Globus pallidus (tissue), 1 donor: ENCODE data around the gene SURF4.
"Not testable (repeated sequence)": the region's sequence is repeated elsewhere in the genome, so short reads cannot be mapped to it uniquely, and the experiment has no call there.

Experiments
- DNase-seq: peaks from one replicate; pipeline ENCODE4 v3.0.0-alpha.2; 2015; ENCODE audit warnings: low spot score

Gene SURF4

DNA sequence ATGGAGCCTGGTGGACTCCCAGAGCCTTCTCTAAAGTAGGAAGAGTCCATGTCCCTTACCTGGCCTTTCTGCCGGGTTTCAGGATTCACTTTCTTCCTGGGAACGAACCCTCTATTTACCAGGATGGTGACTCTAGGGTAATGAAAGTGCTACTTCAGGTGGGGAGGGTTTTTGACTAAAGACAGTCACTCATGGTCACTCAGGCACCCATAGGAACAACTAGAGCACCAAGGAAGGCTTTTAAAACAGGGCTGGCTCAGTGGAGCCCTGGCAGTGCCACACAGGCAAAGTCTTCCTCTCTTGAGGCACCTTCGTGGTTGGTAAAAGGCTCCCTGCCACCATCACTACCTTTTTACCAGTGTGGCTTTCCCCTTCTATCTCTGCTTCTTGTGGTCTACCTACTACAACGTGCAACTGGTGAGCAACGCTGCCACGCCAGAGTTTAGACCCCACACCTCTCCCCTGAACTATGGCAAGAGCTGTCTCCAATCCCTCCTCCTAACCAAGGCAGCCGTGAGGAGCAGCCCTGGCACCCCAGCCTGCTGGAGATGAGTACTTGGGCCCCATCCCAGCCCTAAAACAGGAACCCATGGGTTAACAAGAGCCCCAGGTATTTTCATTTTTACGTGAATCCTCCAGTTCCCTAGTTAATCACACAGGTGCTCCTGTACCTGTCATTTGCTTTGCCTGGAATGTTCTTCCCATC, 23.1 kb downstream of the SURF4 start:
- DNase-seq: no peak

DNA sequence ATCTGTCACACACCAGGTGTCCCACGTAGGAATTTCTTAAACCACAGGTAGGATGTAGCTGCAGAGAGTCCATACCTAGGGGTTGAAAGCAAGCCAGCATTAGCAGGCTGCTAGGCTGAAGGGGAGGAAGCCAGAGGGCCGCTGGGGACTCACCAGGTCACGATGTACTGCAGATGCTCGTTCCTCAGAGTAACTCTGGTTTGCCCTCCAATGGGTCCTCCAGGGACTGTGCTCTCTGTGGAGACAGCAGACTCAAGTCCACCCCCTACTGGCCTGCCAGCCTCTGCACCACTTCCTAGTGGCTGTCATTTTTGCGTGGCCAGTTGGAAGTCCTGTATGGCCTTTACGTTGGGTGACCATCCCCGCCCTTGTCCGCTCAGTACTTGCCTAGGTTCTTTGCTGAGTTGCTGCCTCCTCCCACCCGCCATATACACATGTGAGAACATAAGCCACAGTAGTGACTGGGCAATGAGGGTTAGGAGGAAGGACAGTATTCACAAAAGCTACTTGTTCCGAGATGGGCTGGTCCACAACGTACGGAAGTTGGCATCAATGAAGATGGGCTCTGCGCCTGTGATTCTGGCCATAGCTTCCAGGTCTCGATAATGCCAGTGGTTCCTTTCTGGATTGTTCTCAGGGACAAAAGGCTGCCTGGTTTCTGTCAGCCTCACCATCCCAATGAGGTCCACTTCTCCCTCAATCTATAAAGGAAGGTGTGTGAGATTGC, 23.8 kb downstream of the SURF4 start:
- DNase-seq: no peak

DNA sequence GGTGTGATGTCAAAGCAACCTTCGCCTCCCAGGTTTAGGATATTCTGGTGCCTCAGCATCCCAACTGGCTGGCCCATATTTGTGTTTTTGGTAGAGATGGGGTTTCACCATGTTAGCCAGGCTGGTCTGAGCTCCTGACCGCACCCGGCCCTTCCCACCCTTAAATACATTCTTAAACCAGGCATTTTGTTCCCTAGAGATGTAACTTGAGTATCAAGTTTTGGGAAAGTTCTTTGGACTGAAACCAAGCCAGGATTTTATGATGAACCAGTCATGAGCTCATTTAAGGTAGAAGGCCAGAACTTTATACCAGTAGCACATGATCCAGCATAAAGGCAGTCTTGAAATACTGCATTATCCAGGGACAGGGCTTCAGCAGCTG, 24.3 kb downstream of the SURF4 start:
- no peak for DNase-seq

DNA sequence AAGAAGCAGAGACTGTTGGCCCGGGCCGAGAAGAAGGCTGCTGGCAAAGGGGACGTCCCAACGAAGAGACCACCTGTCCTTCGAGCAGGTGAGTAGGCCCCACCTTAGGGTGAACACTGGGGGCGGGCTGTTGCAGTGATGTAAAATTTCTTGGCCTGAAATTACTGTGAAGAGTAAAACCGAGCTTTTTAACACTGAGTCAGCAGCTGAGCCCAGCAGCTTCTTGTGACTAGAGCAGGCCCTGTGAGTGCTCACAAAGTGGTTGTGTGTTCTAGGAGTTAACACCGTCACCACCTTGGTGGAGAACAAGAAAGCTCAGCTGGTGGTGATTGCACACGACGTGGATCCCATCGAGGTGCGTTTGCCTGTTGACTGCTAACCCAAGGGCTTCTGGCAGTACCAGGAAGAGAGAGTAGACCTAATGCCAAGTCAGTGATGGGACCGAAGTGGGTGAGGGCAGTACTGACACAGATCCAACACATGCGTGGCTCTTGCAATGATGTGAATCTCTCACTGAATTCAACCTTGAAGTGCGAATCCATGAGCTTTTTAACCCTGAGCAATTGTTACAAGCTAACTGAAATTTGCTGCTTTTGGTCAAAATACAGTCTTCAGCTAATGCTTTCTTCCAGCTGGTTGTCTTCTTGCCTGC, 25.8 kb downstream of the SURF4 start:
- DNase-seq: no peak

DNA sequence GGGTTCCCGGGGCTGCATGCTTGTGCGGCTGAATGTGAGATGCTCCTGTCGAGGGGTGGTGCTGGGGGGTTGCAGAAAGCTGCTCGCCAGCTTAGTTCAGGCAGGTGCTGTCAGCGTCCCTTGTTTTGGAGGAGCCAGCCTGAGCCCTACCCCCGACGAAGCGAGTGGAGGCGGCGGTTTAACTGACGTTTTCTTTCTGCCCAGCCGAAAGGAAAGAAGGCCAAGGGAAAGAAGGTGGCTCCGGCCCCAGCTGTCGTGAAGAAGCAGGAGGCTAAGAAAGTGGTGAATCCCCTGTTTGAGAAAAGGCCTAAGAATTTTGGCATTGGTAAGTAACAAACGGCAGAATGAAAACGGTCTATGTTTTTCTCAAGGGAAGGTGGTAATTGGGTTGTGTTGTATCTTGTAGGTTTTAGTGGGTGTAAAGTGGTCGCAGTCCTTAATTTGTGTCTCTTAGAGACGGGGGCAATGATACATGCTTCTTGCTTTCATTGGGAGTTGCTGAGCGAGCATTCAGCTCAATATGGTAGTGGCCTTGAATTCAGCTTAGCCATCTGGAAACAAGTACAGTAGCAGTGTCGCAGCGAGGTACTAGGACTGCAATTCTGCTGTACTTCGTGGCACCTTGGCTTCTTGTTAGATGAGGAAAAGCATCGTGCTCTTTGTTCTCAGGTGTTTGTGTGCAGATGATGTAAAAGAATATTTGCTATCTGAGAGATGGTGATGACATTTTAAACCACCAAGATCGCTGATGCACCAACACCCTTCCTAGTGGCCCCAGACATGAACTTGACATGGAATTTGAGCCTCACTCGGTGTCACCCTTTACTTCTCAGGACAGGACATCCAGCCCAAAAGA, 26.9 kb downstream of the SURF4 start:
- no peak for DNase-seq

DNA sequence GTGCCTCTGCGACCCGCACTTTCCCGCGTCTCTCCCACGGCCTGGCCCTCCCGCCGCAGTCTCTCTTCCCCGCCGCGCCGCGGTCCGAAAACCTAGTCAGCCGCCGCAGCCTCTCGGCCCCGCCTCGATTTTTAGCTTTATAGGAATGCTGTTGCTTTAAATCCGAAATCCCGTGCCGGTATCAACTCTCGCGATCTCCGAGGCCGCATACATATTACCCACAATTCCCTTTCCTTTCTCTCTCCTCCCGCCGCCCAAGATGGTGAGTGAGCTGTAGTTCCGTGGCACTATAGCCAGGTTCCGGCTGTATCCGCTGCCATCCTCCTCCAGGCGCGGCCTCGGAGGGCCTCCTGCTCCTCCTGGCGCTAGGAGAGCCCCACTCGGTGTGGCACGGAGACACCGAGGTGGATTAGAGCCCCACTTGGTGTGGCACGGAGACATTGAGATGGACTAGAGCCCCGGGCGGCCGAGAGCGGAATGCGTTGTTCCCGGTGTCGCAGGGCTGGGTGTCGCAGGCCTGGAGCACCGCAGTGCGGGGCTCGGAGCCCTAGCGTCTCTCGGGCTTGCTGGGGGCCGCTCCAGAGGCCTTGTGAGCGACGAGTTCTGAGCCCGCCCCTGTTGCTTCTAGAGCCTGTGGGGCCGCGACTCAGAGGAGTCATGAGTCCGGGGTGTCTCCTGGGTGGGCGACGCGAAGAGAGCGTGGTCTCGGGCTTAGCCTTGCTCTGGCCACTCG, 27.7 kb downstream of the SURF4 start, which contains the start of the genes MED22 and RPL7A:
MED22 (minus strand) TSS at position 147 of the 733 bp plus-strand sequence. CDS start 1,469 bp downstream, outside the sequence.
RPL7A (plus strand) TSS at position 234 of the 733 bp plus-strand sequence; CDS start at position 260, 26 bp downstream.
- DNase-seq: peak; percentile 94

DNA sequence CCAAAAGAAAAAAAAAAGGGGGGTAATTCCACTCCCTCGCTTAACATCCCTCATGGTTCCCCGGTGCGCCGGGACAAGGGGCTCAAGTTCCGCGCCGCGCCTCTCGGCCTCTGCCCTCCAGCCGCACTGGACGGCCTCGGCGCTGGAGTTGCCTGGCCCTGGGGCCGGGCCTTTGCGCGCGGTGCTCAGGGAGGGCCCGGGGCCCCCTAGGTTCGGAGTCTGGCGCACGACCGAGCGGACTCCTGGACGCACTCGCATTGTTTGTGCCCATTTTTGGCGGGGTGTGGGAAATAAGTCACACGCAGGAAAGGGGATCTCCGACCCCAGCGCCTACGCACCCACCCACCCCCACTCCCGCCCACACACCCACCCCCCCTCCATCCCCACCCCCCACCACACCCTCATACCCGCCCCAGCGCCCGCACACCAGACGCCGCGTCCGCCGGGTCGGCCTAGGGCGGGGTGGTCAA, 28.3 kb downstream of the SURF4 start:
- peak; percentile 32 for DNase-seq

DNA sequence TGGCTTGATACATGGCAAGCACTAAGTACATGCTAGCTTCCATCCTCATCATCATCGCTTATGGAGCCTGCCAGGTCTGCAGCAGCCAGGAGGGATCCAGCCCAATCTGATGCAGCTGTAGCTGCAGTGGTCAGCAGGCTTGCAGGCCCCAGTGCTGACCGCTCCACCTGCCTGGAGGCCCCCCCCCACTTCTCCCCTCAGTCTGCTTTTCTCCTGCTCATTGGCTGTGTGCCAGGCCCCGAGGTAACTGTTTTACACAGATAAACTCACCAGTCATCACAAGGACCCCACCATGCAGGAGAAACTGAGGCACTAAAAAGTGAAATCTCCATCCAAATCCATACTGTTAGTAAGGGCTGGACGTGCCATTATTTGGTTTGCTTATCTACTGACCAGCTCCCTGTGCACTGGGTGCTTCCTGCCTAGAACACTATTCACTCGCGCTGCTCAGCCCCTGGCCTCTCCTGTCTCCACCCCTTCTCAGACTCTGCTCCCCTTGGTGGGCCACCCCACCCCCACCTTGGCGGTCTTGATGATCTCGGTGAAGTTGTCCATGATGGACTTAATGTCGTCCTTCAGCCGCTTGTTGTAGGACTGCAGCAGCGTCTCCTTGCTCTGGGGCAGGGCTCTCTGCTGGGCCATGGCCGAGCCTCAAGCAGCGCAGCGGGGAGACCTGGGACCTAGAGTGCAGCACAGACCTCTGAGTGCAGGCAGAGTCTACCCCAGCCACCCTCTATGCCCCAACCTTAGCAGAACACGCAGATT, 29.7 kb downstream of the SURF4 start:
- DNase-seq: no peak

DNA sequence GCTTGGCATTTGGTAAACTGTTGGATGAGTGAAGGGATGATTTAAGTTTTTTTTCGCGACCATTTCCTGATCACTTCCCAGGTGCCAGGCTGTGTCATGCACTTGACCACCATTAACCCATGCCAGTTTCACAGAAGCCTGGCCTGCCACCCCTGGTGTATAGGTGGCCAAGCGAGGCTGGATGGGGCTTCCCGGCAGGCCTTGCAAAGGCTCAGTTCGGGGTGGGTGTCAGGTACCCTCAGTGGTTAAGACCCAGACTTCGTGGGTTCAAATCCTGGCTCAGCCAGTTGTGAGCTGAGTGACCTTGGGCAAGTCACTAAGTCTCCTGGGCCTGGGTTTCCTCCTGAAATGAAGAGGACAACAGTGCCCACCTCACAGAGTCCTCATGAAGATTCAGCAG, 30.3 kb downstream of the SURF4 start:
- DNase-seq: no peak

DNA sequence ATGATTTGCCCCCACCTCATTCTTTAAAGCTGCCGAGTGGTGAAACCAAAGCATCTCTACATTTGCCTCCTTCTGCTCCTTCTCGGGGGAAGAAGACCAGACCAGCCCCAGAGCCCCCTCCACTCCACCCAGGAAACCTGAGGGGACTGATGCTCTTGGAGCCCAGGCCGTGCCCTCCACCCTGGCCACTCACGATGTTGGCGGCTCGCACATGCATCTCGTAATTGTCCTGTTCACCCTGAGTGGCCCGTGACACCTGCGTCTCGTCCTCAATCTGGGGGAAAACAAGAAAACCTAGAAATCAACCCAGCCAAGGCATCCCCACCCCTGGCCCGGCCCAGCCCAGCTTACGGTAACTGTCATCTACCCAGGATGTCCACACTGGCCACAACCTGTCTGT, 30.9 kb downstream of the SURF4 start:
- DNase-seq: no peak

DNA sequence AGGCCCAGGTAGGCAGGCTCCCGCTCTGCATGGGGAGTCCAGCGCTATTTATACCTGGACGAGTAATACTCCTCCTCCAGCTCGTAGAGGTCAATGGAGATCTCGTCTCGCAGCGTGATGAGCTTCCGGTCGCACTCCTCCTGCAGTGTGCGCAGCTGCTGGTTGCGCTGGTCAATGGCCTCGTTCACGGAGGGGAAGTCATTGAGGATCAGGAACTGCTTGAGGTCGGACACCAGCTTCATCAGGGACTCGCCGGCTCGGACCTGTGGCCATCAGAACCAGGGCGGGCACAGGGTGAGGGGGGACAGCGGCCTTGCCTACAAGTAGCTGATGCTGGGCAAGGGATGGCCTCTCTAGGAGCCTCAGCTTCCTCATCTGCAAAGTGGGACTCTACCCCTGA, 31.8 kb downstream of the SURF4 start:
- no peak for DNase-seq

DNA sequence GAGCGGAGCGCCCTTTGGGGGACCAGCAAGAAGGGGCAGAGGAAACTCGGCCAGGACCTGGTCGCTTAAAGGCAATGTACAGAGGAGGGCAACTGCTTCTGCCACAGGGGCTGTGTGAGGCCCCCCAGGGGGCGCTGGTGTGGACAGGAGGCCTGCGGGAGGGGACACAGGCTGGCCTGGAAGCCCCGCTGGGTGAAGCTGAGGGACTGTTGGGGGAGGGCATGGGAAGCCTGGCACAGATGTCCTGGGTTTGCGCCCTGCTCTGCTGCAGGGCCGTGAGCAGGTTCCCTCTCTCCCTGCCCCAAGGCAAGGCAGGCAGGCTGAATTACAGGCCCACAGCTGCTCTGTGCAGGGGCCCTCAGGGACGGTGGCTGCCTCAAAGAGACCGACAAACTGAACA, 33.3 kb downstream of the SURF4 start:
- no peak for DNase-seq

DNA sequence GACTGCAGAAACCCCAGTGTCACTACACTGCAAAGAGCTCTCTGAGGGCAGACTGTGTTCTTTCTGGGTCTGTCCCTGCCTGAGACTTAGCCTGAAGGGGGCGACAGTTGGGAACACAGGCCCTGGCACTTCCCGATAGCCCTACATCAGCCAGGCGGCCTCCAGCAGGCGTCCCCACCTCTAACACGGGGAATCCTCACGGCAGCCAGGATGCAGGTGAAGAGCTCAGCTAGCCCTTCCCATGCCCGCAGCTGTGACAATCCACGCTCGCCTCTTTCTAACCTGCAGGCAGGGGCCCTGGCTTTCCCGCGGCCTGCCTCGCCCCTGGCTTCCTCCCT, 33.8 kb downstream of the SURF4 start:
- DNase-seq: no peak

DNA sequence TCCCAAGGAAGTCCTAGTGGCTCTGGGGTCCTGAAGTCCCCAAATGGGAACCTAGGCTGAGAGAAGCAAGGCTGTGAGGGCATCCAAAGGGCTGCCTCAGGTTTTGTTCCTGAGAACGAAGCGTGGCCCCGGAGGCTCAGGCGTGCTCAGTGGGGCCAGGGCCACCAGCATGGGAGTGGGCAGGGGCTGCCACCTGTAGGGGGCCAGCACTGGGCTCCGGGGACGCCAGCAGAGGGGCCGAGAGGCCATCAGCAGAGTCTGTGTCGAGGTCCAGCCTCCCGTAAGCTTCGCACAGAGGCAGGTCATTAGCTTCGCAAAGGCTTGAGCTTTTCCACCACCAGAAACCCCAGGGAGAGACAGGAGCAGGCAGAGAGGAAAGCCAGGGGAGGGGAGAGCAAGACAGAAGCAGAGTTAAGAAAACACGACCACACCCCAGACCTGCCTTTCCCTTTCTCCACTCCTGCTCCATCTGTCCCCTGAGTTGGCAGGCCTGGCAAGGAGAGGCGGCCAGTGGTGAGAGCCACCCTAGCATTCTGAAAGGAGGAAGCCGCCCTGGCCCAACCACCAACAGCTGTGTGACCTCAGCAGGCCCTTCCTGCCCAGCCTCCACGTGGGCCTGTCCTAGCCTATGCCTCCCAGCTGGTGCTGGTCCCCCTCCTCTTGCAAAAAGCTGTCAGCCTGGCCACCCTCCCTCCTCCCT, 34.3 kb downstream of the SURF4 start:
- DNase-seq: no peak

DNA sequence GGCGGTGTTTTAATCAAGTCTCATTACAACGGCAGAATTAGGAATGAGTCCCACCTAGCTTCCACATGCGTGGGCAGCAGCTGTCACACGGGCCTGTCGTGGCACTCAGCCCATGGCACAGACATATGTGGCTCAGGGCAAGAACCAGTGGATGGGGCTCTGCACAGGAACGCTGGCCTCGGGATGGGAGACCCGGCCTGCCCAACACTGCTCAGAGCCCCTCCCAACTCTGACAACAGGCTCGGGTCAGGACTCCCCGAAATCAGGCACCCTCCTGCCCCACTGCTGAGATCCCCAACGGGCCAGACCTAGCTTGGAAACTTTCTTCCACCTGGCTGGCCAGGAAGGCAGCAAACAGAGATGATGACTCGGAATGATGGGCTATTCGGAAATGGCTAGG, 34.9 kb downstream of the SURF4 start:
- no peak for DNase-seq

DNA sequence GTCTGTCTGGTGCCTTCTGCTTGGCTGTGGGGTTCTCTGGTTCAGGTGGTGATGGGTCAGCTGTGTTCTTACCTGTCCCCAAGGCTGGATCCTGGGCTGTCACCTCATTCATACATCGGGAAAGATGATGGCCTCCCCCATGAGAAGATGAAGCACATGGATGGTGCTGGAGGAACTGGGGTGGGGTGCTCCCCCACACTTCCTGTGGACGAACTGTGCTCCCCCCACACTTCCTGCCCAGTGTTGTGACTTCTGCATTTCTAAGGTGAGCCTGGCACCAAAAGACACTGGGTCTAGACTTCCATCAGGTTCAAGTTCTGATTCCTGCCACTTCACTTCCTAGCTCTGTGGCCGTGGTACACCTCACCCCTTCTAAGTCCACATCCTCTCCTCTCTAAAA, 35.6 kb downstream of the SURF4 start:
- DNase-seq: no peak

DNA sequence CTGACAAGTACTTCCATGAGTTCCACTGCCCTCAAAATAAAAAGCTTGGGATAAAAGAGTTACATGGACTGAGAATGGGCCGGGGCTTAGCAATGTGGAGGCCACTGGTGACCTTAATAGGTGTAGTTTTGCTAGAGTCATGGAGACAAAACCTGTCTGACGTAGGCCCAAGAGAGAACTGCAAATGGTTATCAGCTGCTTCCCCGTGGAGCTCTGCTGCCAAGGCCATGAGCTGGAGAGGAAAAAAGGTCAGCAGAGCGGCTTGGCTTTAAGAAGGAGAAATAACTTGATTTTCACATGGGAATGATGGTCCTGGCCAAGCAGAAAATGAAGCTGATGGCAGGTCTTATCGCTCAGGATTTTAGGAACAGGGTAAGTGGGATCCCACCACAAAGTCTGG, 36.2 kb downstream of the SURF4 start:
- no peak for DNase-seq

DNA sequence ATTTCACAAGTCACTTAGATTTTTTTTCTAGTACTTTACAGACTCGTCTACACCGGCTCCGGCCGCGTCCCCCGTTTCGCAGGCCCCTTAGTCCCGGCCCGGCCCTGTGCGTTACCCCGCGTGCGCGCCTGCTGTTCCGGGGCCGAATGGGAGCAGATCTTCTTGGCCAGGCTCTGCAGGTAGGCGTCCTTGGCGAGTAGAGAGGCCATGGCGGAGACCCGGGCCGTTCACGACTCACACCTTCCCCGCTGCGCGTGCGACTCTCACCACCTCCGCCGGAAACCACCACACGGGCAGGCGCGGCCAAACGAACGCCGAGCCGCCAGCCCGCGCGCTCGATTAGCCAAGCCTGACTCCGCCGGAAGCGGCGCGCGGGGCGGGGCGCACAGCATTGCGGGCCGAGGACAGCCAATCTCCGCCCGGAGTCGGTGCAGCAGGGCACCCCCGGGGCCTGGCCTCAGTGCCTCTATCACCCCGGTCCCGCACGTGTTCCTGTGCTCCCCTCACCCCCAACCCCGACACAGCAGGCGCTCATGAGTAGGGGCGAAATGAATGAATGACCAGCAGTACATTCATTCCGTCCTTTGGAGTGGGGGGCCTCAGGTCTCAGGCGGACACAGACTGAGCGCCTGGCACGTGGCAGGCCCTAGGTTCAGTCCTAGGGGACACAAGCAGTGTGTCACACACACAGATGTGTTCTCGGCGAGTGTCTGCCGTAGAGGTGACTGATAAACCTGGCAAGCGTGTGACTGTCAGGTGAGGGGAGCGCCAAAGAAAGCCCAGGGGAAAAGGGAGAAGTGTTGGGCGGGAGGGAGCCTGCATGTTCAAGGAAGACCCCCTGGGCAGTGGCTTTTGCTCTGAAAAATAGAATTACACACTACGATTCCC, 39.7 kb downstream of the SURF4 start, which contains the start of gene SURF6:
SURF6 (minus strand) TSS at position 265 of the 888 bp plus-strand sequence; CDS start at position 209, 56 bp downstream.
- DNase-seq: peak; percentile 81

DNA sequence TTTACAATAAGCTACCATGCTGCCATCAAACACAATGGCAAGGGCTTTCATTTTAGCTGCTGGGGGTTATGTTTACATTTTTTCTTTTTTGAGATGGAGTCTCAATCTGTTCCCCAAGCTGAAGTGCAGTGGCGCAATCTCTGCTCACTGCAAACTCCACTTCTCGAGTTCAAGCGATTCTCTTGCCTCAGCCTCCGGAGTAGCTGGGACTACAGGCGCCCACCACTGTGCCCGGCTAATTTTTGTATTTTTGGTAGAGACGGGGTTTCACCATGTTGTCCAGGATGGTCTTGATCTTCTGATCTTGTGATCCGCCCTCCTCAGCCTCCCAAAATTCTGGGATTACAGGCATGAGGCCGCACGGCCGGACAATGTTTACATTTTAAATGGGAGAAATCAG, 41.0 kb downstream of the SURF4 start:
- not testable (repeated sequence) for DNase-seq
